Calu3 (cell line): ENCODE data around the gene ZC3H12C. TPM values are rescaled to one million over a fixed set of nuclear protein-coding genes. Genes with fewer than 3 reads are reported as not detected.

Experiments
- BruUV-seq: library from RNA; stranded (reverse); fragments of 400-500 nt; replicated peaks from 2 replicates; lab custom pipeline; 2021; lab: Mats Ljungman, UMichigan
- CTCF ChIA-PET: fragments of 300-600 bp; sonication (Branson Sonifier 250); formaldehyde crosslinking; loops from one replicate; lab custom pipeline; 2022; ENCODE audit warnings: antibody characterized with exemption; lab: Charles Lee
- DNase-seq: peaks from one replicate; pipeline ENCODE4 v3.0.0; 2022
- H3K27ac Mint-ChIP-seq: one replicate; pipeline ENCODE4 v1.8.0; 2022; ENCODE audit warnings: mixed read lengths; ENCODE audit not compliant: unreplicated experiment
- H3K27me3 Mint-ChIP-seq: one replicate; pipeline ENCODE4 v1.8.0; 2022; ENCODE audit warnings: mixed read lengths; ENCODE audit not compliant: unreplicated experiment
- H3K36me3 Mint-ChIP-seq: one replicate; pipeline ENCODE4 v1.8.0; 2022; ENCODE audit warnings: mild to moderate bottlenecking, moderate library complexity, mixed read lengths; ENCODE audit not compliant: insufficient read depth, unreplicated experiment
- H3K4me1 Mint-ChIP-seq: one replicate; pipeline ENCODE4 v1.8.0; 2022; ENCODE audit warnings: mild to moderate bottlenecking, low read depth, mixed read lengths; ENCODE audit not compliant: unreplicated experiment
- H3K4me3 Mint-ChIP-seq: one replicate; pipeline ENCODE4 v1.8.0; 2022; ENCODE audit warnings: mild to moderate bottlenecking, low read depth, moderate library complexity, mixed read lengths; ENCODE audit not compliant: unreplicated experiment
- H3K9me3 Mint-ChIP-seq: one replicate; pipeline ENCODE4 v1.8.0; 2022; ENCODE audit warnings: low read depth, mixed read lengths; ENCODE audit not compliant: unreplicated experiment
- intact Hi-C: fragments of 100-400 bp; cut with micrococcal nuclease; formaldehyde crosslinking; loops from one replicate; pipeline ENCODE4 v1.10.0; 2022; ENCODE audit not compliant: unreplicated experiment
- total RNA-seq: library from RNA; stranded (reverse); gene quantifications from 2 replicates; pipeline ENCODE4 v1.2.3, GENCODE V29; 2022
- TF ChIP-seq, protein P1 (sequence below): fragments of 200-600 bp; IDR thresholded peaks from one replicate; pipeline ENCODE4 v1.8.0; 2022; ENCODE audit warnings: antibody characterized with exemption; ENCODE audit not compliant: unreplicated experiment

Gene ZC3H12C
- total RNA-seq, 1 experiment from 2014 or later: 14.1 TPM

GRCh38 chr11:110049501-110050200 lies 43.5 kb upstream of the ZC3H12C start:
- H3K27me3 Mint-ChIP-seq: no peaks in the 10 kb centered on the region
- no peaks in the 10 kb centered on the region for H3K9me3 Mint-ChIP-seq
- peaks cover 4% of the 10 kb centered on the region for H3K36me3 Mint-ChIP-seq
- DNase-seq: no peak
- no TSS peak for BruUV-seq
- H3K4me3 Mint-ChIP-seq: no peak overlapping the region
- H3K27ac Mint-ChIP-seq: no peak overlapping the region
- intact Hi-C loops: no loop called here
- CTCF ChIA-PET: no interaction called here
- TF ChIP-seq, protein P1, sequence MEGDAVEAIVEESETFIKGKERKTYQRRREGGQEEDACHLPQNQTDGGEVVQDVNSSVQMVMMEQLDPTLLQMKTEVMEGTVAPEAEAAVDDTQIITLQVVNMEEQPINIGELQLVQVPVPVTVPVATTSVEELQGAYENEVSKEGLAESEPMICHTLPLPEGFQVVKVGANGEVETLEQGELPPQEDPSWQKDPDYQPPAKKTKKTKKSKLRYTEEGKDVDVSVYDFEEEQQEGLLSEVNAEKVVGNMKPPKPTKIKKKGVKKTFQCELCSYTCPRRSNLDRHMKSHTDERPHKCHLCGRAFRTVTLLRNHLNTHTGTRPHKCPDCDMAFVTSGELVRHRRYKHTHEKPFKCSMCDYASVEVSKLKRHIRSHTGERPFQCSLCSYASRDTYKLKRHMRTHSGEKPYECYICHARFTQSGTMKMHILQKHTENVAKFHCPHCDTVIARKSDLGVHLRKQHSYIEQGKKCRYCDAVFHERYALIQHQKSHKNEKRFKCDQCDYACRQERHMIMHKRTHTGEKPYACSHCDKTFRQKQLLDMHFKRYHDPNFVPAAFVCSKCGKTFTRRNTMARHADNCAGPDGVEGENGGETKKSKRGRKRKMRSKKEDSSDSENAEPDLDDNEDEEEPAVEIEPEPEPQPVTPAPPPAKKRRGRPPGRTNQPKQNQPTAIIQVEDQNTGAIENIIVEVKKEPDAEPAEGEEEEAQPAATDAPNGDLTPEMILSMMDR: no peak
- no peaks in the 10 kb centered on the region for H3K4me1 Mint-ChIP-seq

GRCh38 chr11:110050201-110050506 lies 43.0 kb upstream of the ZC3H12C start:
- TF ChIP-seq, protein P1: no peak
- H3K36me3 Mint-ChIP-seq: peaks cover 4% of the 10 kb centered on the region
- no peaks in the 10 kb centered on the region for H3K4me1 Mint-ChIP-seq
- BruUV-seq: no TSS peak
- H3K27me3 Mint-ChIP-seq: no peaks in the 10 kb centered on the region
- no peaks in the 10 kb centered on the region for H3K9me3 Mint-ChIP-seq
- intact Hi-C loops: no loop called here
- CTCF ChIA-PET: no interaction called here
- no peak overlapping the region for H3K4me3 Mint-ChIP-seq
- DNase-seq: no peak
- no peak overlapping the region for H3K27ac Mint-ChIP-seq

- no peak for DNase-seq
- TF ChIP-seq, protein P1: no peak
- Mint-ChIP-seq H3K27ac (no peak overlapping the region), H3K9me3 (no peaks in the 10 kb centered on the region), H3K36me3 (peaks cover 4% of the 10 kb centered on the region), H3K4me1 (no peaks in the 10 kb centered on the region), H3K27me3 (no peaks in the 10 kb centered on the region), H3K4me3 (no peak overlapping the region)
- intact Hi-C loops: no loop called here
- no TSS peak for BruUV-seq
- CTCF ChIA-PET: no interaction called here
These were observed 39.3 kb upstream of the ZC3H12C start for GRCh38 chr11:110053848-110054414.

- H3K4me1 Mint-ChIP-seq: no peaks in the 10 kb centered on the region
- no peaks in the 10 kb centered on the region for H3K27me3 Mint-ChIP-seq
- CTCF ChIA-PET: no interaction called here
- DNase-seq: no peak
- no peaks in the 10 kb centered on the region for H3K36me3 Mint-ChIP-seq
- BruUV-seq: no TSS peak
- no peaks in the 10 kb centered on the region for H3K9me3 Mint-ChIP-seq
- intact Hi-C loops: no loop called here
- no peak overlapping the region for H3K27ac Mint-ChIP-seq
- H3K4me3 Mint-ChIP-seq: no peak overlapping the region
- TF ChIP-seq, protein P1: no peak
These were observed 36.2 kb upstream of the ZC3H12C start for GRCh38 chr11:110056956-110057355.
